NAMALWA (cell line): ENCODE data around the gene TSSK6.

Experiments used
- DNase-seq: peaks from one replicate; pipeline ENCODE4 v3.0.0-alpha.2; 2015; ENCODE audit warnings: low spot score

TSSK6 gene

DNA sequence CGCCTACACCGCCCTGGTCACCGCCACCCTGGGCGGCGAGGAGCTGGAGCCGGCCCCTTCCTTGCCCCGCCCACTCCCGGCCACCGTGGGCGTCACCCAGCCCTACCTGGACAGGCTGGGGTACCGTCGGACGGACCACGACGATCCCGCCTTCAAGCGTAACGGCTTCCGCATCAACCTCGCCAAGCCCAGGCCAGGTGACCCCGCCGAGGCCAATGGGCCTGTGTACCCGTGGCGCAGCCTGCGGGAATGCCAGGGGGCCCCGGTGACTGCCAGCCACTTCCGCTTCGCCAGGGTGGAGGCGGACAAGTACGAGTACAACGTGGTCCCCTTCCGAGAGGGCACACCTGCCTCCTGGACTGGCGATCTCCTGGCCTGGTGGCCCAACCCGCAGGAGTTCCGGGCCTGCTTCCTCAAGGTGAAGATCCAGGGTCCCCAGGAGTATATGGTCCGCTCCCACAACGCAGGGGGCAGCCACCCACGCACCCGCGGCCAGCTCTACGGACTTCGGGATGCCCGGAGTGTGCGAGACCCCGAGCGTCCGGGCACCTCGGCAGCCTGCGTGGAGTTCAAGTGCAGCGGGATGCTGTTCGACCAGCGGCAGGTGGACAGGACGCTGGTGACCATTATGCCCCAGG, 29.7 kb upstream of the TSSK6 start:
- no peak for DNase-seq

DNA sequence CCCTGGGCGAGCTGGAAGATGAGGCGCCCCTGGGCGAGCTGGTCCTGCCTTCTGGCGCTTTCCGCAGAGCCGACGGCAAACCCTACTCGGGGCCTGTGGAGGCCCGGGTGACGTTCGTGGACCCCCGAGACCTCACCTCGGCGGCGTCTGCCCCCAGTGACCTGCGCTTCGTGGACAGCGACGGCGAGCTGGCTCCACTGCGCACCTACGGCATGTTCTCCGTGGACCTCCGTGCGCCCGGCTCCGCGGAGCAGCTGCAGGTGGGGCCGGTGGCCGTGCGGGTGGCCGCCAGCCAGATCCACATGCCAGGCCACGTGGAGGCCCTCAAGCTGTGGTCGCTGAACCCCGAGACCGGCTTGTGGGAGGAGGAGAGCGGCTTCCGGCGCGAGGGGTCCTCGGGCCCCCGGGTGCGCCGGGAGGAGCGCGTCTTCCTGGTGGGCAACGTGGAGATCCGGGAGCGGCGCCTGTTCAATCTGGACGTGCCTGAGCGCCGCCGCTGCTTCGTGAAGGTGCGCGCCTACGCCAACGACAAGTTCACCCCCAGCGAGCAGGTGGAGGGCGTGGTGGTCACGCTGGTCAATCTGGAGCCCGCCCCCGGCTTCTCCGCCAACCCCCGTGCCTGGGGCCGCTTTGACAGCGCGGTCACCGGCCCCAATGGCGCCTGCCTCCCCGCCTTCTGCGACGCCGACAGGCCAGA, 29.1 kb upstream of the TSSK6 start:
- DNase-seq = no peak

DNA sequence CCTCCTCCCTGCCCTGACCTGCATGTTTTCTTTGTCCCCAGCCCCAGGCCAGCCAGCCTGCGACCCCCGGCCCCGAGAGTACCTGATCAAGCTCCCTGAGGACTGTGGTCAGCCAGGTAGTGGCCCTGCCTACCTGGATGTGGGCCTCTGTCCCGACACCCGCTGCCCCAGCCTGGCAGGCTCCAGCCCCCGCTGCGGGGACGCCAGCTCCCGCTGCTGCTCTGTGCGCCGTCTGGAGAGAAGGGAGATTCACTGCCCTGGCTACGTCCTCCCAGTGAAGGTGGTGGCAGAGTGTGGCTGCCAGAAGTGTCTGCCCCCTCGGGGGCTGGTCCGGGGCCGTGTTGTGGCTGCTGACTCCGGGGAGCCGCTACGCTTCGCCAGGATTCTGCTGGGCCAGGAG, 28.3 kb upstream of the TSSK6 start:
- DNase-seq = no peak

DNA sequence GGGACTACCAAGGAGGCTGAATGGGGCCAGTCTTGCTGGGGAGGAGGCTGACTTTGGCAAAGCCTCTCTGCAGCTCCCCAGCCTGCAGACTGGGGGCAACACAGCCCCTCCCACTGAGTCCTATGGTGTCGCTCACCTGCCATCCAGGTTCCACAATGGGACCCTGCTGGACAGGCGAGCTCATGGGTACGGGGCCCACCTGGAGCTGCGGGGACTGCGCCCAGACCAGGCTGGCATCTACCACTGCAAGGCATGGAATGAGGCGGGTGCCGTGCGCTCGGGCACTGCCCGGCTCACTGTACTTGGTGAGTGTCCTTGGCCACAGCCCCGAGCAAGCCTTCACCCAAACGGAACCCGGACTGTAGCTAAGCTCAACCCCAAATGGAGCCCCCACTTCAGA, 27.8 kb upstream of the TSSK6 start:
- DNase-seq = no peak

DNA sequence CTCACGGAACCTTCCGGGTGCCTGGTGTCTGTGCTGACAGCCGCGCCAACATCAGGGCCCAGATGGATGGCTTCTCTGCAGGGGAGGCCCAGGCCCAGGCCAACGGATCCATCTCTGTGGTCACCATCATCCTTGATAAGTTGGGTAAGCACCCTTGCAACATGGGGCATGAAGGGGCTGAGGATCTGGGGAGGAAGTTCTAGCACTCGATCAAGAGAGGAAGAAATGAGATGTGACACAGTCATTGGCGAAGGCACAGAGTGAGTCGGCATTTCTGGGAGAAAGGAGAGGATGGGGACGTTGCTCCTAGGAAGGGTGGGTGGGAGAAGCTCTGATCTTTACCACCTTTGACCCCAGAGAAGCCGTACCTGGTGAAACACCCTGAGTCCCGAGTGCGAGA, 27.2 kb upstream of the TSSK6 start:
- no peak for DNase-seq

DNA sequence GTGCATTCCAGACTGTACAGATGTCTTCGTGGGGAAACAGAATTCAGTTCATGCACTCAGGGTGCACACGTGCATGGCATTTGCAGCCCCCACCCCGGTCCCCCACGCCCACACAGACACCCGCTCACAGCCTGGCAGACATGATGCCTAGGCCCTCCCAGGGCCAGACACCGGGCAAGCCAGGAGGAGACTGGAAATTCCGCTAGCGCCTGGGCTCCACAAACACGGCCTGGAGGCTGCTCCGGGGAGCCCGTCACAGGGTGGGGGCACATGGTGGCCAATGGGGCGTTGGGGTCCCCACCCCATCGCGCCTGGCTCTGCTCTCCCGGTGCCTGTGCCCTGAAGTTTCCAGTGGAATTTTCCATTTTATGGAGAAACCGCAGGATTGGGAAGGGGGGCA, 26.3 kb upstream of the TSSK6 start:
- no peak for DNase-seq

DNA sequence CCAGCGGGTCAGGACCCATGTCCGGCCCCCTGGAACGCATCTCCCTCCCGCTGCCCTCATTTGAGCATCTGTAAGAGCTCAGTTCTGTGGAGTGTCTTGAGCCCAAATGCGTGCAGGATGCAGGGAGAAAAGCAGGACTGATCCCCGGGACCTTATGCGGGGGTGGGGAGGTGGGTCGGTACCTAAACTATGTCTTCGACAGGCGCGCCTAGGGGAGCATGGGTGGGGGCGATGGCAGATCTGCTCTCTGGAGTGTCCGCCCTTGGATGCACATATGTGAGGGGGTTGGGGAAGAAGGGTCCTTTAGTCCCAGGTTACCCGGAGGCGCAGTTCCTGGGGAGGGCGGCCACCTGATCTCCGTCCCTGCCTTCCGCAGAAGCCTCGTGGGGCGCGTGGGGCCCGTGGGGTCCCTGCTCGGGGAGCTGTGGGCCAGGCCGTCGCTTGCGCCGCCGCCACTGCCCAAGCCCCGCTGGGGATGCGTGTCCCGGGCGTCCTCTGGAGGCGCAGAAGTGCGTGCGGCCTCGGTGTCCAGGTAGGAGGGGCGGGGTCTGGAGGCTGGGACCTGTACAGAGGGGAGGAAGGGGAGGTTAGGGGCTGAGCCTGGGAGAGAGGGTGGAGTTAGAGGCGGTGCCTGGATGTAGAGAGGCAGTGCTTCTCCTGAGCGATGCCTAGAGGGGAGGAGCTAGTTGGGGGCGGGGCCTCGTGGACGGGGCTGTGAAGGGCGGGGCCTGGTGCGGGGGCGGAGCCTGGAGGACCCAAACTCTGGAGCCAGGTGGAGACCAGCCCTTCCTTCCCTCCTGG, 25.6 kb upstream of the TSSK6 start:
- peak; percentile 87 for DNase-seq

DNA sequence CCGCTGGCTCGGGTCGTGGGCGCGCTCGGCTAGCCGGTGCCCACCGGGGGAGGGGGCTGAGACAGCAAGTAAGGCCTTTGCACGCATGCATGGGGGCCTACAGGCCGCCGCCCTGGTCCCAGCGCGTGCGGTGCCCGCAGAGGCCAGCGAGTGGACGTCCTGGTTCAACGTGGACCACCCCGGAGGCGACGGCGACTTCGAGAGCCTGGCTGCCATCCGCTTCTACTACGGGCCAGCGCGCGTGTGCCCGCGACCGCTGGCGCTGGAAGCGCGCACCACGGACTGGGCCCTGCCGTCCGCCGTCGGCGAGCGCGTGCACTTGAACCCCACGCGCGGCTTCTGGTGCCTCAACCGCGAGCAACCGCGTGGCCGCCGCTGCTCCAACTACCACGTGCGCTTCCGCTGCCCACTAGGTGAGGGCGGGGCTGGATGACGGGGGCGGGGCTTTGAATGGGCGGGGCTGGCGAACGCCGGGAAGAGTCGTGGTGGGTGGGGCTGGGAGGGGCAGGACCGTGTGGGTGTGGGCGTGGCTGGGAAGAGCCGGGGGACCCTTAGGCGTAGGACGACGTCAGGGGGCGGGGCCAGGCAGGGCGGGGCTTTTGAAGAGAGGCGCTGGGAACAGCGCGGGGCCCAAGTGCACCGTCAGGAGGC, 24.8 kb upstream of the TSSK6 start:
- peak; percentile 84 for DNase-seq

DNA sequence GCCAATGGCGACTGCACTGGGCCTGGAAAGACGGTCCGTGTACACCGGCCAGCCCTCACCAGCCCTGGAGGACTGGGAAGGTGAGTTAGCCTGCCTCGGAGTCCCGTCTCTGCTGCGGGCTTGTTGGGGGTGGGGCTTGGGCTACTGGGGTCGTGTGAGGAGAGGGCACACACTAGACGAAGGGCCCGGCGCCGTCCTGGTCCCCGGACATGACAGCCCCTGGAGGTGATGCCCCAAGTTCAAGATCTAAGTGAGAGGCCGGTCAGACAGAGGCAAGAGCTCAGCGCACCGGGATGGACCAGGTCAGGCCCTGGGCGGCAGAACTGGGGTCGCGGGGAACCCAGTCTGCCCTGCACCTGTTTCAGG, 24.3 kb upstream of the TSSK6 start:
- no peak for DNase-seq

DNA sequence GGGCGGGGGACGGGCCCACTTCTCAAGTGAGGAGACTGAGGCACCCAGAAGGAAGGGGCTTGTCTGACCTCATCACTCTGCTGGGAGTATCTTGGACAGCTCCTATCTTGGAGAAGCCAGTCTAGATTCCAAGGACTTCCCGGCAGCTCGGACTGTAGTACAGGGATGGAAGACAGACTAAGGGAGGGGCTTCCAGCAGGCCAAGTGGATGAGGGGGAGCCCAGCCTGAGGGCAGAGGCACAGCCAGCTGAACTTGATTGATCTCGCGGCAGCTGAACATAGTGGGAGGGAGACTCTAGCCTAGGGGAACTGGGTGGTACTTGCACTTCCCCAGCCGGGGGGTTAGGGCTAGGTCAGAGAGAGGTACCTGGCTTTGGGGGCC, 23.4 kb upstream of the TSSK6 start:
- DNase-seq = peak; percentile 50

DNA sequence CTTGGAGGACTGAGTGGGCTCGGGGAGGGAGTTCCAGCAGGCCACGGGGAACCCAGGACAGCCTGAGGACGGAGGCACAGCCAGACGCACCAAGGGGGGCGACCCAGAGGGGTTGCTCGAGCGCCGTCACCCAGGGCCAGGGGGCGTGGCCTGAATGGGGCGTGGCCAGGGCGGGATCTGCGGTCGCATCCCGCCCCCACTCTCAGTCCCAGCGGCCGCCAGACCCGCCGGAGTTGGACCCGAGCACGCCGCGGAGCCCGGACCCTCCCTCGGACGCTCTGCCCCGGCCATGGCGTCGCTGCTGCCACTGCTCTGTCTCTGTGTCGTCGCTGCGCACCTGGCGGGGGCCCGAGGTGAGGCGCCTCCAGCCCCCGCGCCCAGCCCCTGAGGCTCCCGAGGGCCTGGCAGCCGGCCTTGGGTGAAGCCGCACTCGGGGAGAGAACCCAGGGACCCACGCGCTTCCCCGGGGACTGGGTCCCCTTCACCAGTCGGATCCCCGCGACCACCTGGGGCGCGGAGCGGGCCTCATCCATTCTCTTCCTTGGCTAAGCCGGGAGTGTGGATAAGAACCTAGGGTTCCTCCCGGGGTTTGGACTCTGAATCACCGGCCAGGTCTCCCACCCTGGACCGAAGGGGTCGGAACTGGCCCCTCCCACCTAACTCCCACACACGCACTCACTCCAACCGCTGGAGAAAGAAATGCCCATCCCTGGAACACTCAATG, 22.9 kb upstream of the TSSK6 start, which contains the start of gene CILP2:
Gene CILP2 (plus strand): TSS at position 205 of the 724 bp plus-strand sequence. CDS start 85 bp downstream, at position 290.
- DNase-seq = no peak

DNA sequence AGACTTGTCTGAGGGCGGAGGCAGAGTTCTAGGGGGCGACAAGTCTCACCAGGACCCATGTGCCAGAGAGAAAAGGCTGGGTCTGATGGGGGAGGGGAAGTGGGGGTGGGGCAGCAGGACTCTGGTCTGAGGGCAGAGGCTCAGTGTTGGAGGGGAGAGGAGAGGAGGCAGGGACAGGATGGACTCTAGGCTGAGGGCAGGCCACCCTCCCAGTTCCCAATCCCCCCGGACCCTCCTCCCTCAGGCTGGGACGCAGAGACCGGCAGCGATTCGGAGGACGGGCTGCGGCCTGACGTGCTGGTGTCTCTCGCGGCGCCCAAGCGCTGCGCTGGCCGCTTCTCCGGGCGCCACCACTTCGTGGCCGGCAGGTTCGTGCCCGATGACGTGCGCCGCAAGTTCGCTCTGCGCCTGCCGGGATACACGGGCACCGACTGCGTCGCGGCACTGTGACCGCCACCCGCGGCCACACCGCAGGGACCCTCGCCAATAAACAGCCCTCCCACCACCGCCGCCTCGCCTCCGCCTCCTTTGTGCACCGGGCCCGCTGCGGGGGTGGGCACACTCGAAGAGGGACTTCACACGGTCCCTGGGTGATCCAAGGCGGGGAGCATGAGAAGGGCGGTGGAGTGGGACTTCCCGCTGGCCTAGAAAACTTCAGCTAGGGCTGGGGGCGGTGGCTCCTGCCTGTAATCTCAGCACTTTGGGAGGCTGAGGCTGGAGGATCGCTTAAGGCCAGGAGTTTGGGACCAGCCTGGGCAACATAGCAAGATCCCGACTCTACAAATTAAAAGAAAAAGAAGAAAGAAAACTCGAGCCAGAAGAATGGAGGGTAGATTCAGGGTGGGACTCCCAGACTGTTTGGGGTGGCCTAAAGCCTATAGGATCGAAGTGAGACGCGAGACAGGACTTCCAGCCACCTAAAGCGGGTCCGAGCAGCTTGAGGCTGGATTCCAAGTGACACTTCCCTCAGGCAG, 22.0 kb upstream of the TSSK6 start:
- DNase-seq = no peak

DNA sequence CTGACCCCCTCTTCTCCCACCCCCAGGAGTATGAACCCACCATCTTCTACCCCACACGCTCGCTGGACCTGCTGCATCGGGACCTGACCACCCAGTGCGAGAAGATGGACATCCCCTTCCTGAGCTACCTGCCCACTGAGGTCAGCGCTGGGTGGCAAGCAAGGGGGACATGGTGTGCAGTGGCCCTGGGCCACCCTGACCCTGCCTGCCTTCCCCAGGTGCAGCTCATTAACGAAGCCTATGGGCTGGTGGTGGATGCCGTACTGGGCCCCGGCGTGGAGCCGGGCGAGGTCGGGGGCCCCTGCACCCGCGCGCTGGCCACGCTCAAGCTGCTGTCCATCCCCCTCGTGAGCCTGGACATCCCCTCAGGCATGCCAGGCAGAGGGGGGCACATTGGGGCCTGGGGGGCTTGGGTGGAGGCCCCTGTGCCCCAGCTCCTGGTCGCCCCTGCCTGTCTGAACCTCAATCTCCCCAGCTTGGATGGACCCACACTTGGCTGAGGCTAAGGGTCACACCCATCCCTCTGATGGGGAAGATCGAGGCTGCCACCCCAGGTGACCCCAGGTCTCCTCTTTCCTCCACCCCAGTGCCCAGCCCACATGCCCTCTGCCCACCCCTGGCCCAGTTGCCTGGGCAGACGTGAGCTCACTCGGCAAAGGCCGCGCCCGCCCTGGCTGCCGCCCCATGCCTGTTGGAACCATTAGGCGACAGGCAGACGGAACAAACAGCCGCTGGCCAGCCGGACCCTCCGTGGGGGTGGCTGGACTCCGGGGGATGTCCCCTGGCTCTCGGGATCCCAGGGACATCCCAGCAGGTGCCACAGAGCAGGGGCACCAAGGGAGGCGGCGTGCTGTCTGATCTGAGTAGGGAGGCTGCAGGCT, 20.2 kb upstream of the TSSK6 start:
- DNase-seq = no peak

DNA sequence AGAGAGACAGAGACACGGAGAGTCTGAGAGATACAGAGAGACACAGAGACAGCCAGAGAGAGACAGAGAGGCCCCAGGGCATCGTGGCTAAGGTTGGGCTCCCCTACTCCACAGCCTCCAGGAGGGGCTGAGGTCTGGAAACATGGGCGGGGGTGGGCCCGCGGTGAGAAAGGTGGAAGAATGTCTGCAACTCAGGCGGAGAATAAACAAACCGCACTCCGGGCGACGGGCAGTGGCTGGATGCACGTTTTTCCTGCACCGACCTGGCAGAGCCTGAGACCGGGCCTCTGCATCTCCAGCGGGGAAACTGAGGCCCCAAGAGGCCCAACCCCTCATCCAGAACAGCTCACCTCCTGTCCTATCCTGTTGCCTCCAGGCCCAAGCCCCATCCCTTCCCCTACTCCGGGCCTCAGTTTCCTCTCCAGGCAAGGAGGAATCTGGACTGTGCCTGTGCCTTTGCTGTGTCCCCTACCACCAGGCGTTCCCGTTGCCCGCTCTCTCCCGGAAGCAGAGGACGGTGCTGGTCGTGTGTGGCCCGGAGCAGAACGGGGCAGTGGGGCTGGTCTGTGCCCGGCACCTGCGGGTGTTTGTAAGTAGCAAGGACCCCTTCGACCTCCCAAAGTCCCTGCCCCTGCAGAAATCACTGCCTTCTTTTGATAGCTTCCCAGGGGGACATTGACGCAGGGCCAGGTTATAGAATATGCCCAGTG, 19.4 kb upstream of the TSSK6 start:
- DNase-seq = no peak

DNA sequence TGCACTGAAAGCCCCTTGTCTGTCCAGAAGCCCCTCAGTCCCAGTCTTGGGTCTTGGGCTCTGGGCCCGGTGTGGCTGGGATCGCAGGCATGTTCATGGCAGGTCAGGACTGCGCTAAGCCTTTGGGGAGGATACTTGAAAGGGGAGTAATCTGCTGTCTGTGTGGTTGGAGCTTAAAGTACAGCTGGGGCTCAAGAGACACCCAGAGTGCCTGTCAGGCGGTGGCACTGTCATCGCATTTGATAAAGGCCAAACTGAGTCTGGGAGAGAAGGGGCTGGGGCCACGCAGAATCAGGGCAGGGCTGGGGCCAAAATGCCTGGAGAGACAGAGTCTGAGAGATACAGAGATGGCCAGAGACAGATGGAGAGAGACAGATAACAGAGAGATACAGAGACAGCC, 18.5 kb upstream of the TSSK6 start:
- DNase-seq = no peak

DNA sequence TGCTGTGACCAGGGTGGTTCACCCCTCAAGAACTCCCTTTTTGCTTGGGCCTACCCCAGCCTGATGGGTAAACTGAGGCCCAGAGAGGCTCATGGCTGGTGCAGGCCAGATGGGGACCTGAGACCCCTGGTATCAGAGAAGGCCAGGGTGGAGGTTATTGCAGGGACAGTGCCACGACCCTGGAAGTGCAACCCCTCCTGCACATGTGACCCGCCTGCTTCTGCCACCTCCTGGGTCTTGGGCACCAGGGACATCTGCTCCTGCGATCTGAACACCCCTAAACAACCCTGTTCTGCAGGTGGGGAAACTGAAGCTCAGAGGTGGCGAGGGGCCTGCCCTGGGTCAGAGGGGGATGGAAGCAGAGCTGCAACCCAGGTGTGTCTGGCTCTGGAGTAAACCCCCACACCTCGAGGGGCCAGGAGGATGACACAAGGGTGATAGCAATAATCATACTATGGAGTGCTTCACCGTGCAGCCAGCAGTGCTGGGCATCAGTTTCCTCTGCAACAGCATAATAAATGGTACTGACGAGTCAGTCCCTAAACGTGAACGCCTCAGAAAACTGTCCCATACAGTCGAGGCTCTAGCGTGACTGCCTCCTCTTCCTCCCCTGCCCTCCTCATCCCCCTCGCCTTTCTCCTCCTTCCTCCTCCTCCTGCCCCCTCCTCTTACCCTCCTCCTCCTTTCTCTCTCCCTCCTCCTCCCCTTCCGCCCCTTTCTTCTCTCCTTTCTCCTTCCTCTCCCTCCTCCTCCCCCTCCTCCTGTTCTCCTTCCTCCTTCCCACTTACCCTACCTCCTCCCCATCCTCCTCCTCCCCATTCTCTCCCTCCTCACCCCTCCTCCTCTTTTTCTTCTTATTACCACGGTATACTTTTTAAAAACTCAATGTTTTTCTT, 17.7 kb upstream of the TSSK6 start:
- DNase-seq = no peak

DNA sequence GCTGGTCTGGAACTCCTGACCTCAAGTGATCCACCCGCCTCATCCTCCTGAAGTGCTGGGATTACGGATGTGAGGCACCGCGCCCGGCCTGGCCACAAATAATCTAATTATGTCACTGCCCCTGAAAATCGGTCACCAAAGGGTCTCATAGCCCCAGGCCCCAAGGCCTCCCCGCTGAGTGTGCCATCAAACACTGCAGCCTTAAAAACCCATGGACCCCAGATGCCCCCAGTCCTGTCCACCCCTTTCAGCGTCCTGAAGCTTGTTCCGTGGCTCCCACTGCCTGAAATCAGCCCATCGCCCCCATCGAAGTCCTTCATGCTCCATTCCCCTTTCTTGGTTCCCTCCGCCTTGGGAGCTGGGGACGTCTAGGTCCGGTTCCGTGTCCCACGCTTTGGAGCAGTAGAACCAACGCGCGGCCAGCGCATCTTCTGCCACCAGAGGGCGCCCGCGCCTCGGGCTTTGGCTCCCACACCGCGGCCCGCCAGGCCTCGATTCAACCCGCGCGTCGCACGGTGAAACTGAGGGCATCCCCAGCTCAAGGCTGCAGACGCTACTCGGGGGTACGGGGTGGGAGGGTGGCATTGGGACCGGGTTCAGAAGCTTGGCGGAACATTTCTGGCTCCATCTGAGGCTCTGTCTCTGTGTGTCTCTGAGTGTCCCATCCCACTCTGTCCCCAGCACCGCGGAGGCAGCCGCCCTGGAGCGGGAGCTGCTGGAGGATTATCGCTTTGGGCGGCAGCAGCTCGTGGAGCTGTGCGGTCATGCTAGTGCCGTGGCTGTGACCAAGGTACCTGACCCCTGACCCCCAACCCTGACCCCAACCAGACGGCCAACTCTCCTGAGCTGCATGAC, 16.8 kb upstream of the TSSK6 start:
- peak; percentile 85 for DNase-seq
